Hematopoietic multipotent progenitor cell treated with erythropoietin and hydrocortisone succinate and interleukin-3 and kit ligand, for 6 days (in vitro differentiated cells): ENCODE measurements around the gene CNTN4.
"Not testable (repeated sequence)": the region's sequence is repeated elsewhere in the genome, so short reads cannot be mapped to it uniquely, and the experiment has no call there.

ENCODE experiments used
- DNase-seq: peaks from one replicate; pipeline ENCODE4 v3.0.0-alpha.2; 2015

Gene CNTN4

GRCh38 chr3:2714834-2715233 lies 616.2 kb downstream of the CNTN4 start:
- DNase-seq: peak; percentile 11

DNA sequence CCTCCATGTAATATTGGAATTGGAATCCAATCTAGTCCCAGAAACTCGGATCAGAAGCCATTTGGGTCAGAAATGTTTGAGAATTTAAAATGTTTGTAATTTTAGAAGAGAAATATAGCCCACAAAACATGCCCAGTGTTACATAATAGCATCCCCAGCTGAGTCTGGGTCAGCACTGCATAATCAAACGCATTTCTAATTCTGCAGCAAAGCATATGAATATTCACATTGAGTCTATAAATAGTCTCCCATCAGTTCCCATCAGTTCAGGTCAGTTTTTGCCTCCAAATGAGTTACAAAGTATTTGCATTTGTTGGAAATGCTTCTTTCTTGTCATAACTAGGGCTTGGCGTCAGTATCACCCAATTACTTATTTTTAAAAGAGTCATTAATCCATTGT lies 628.4 kb downstream of the CNTN4 start:
- DNase-seq: no peak

- DNase-seq: no peak
Measured at GRCh38 chr3:2727610-2728318, 629.1 kb downstream of the CNTN4 start.

- DNase-seq: no peak
Measured at GRCh38 chr3:2731843-2732242, 633.2 kb downstream of the CNTN4 start.

DNA sequence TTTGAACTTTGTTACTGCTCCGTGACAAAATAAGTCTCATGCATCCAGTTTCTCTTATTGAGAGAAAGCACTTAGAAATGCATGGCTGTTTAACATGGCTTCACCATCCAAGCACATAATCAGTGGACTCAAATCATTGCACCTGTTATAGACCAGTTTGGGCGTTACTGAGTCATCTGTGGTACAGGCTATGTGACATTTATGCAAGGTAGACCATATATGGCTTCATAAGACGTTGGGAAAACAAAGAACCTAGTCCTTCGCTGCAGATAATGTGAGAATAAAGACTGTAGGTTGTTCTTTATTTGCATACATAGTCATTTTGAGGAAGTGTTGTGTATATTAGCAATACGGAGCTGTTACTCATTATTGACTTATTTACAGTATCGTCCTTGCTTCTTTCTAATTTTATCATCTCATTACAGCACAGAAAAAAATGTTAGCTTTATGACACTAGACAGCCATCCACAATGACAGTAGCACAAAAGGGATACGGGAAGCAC lies 636.8 kb downstream of the CNTN4 start:
- DNase-seq: no peak

DNA sequence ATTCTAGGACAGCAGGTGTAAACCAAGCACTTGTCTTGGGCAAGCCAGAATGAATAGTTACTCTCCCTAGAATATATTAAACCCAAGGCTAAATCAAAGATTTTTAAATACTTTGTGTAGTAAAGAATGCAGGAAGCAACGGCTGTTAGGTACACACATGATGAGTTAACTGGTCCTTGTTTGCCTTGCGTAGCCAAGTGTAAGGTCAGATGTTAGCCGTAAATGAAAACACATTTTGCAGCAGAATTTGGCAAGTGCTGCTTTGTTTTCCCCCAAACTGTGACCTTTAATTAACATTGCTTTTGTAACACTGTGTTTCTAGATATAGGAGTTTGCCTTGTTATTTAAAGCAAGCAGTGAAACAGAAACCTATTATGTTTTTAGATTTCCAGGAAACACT lies 642.9 kb downstream of the CNTN4 start:
- no peak for DNase-seq

GRCh38 chr3:2765002-2765579 lies 666.4 kb downstream of the CNTN4 start:
- DNase-seq: peak; percentile 12

DNA sequence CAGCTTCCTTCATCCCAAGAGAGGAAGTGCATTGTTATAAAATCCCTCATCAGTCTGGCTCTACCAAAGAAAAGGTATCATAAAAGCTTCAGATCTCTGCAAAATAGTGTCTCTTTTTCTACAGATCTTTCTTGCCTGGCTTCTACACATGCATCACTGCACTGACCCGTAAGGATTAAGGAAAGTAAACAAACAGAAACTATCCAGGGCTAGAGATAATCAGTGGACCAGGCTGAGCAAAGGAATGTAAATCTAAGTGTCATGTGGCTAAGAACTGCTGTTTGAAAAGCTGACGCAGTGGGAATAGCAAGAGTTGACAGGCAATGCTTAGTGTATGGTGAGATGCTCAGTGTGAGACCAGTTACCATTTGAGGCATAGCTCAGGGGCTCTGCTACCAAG lies 671.8 kb downstream of the CNTN4 start:
- no peak for DNase-seq

- DNase-seq: no peak
Measured at GRCh38 chr3:2771193-2771592, 672.5 kb downstream of the CNTN4 start.

GRCh38 chr3:2771741-2772140 lies 673.1 kb downstream of the CNTN4 start:
- no peak for DNase-seq

GRCh38 chr3:2772803-2773202 lies 674.1 kb downstream of the CNTN4 start:
- DNase-seq: no peak

GRCh38 chr3:2774481-2775249 lies 676.0 kb downstream of the CNTN4 start:
- no peak for DNase-seq

GRCh38 chr3:2783261-2783660 lies 684.6 kb downstream of the CNTN4 start:
- DNase-seq: no peak

GRCh38 chr3:2784627-2785026 lies 686.0 kb downstream of the CNTN4 start:
- DNase-seq: no peak

DNA sequence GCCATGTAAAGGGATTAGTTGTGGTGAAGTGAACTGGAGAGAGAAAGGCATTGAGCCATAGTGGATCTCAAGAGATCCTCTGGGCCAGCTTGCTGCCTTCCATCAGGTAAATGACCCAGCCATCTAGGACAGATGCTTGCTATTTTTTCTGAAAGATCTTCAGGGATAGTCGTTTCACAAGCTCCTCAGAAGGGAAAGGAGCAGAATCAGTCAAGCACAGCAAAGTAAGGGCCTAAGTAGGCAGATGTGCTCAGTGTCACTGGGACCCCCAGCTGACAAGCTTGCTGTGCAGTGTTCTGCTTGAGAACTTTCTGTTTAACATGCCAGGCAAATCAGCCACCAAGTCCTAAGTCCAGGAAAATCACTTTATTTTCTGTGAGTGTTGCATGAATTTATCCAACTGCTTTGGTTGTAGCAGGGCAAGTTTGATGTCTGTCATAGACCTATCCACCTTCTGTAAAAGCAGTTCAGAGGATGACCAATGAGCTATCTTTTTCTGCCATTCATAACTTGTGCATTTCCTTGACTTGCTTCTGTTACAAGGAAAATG lies 691.7 kb downstream of the CNTN4 start:
- DNase-seq: no peak

- no peak for DNase-seq
Measured at GRCh38 chr3:2792432-2792831, 693.8 kb downstream of the CNTN4 start.

GRCh38 chr3:2793987-2794386 lies 695.3 kb downstream of the CNTN4 start:
- DNase-seq: no peak

DNA sequence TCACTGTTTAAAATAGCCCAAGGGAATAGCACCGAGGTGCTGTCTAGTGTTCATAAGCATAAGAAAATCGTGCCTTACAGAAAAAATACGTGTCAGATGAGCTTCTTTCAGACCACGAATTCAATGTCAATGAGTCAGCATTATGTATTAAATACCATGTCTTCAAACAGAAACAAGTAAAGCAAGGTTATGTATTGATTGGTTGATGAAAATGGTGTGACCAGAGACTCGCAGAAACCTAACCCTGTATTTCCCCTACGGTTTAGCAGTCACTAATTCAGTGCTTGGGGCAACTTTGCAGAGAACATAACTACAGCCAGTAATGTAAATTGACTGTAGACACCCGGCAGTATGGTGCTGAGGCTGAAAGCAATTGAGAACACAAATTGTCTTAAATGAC lies 703.8 kb downstream of the CNTN4 start:
- no peak for DNase-seq

DNA sequence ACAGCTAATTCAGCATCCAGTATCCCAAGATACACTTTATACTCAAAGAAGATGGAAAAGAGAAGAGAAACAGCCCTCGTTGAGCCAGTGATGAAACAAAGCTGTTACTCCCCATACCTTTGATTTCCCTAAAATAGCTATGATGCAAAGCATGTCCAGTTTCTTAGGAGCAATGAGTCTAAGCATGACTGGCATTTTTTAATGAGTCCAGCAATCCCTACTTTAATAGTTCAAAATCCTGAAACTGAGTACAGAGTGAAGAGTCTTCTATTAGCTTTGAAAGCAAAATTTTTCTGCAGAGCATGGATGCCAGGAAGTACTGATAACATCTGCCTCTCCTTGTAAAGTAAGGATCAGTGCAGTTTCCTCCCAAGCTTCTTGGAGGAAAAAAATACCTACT lies 708.8 kb downstream of the CNTN4 start:
- DNase-seq: no peak

GRCh38 chr3:2810723-2811122 lies 712.1 kb downstream of the CNTN4 start:
- peak; percentile 14 for DNase-seq

GRCh38 chr3:2819571-2819970 lies 720.9 kb downstream of the CNTN4 start:
- DNase-seq: no peak

GRCh38 chr3:2820982-2821381 lies 722.3 kb downstream of the CNTN4 start:
- DNase-seq: not testable (repeated sequence)

DNA sequence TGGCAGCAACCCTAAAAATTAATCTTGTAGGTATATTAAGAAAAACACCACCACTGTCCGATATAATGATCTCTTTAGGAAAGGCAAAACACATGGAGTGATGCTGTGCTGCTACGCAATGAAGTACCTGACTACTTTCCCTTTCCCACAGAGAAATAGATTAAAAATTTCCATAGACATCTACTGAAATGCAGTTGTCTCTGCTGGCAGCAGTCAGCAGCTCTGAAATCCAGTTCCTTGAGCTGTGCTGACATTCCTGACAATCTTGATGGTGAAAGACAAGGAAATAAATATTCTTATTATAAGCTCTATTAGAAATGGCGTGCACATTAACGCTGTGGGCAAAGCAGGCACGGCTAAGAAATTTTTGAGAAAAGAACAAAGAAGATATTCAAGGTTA lies 723.9 kb downstream of the CNTN4 start:
- DNase-seq: no peak

- no peak for DNase-seq
Measured at GRCh38 chr3:2823031-2823430, 724.4 kb downstream of the CNTN4 start.
